K562 (cell line): Measurements from ENCODE around the gene CRYBB1. TPM values are rescaled to one million over a fixed set of nuclear protein-coding genes. Genes with fewer than 3 reads are reported as not detected.

Experiments
- ADNP ChIP-seq: fragments of 200-800 bp; sonication (Bioruptor generic); IDR thresholded peaks from 2 replicates; pipeline ENCODE4 v1.6.1; 2016; ENCODE audit warnings: missing genetic modification characterization, missing compliant biosample characterization
- ESRRA ChIP-seq: fragments of 450-650 bp; IDR thresholded peaks from 2 replicates; pipeline ENCODE4 v1.6.1; 2014; ENCODE audit warnings: low read depth, mild to moderate bottlenecking, moderate library complexity, borderline replicate concordance
- GABPB2 ChIP-seq: fragments of 250-450 bp; sonication (Bioruptor Pico); conservative IDR thresholded peaks from 2 replicates; pipeline ENCODE4 v1.5.1; 2021; ENCODE audit warnings: mild to moderate bottlenecking
- PHB ChIP-seq: fragments of 250-450 bp; sonication (Bioruptor Pico); IDR thresholded peaks from 2 replicates; pipeline ENCODE4 v1.5.0; 2021
- RFX7 ChIP-seq: fragments of 250-450 bp; sonication (Bioruptor Pico); IDR thresholded peaks from 2 replicates; pipeline ENCODE4 v1.5.1; 2021; ENCODE audit warnings: mild to moderate bottlenecking
- TRIM28 ChIP-seq: fragments of 450-650 bp; IDR thresholded peaks from 2 replicates; pipeline ENCODE4 v1.6.1; 2017
- ZFP36 ChIP-seq: fragments of 150-350 bp; IDR thresholded peaks from 2 replicates; pipeline ENCODE4 v1.6.1; 2018; ENCODE audit warnings: low read length, low read depth; ENCODE audit not compliant: partially characterized antibody
- ZNF134 ChIP-seq: fragments of 250-450 bp; sonication (Bioruptor Pico); conservative IDR thresholded peaks from 2 replicates; pipeline ENCODE4 v1.4.0; 2020
- ZNF212 ChIP-seq: fragments of 450-650 bp; formaldehyde crosslinking; IDR thresholded peaks from 2 replicates; pipeline ENCODE4 v1.4.0; 2020; ENCODE audit warnings: mild to moderate bottlenecking
- ZNF253 ChIP-seq: fragments of 250-450 bp; sonication (Bioruptor Pico); conservative IDR thresholded peaks from 2 replicates; pipeline ENCODE4 v1.6.1; 2021; ENCODE audit warnings: mild to moderate bottlenecking
- ZNF717 ChIP-seq: fragments of 250-450 bp; sonication (Bioruptor Pico); IDR thresholded peaks from 2 replicates; pipeline ENCODE4 v1.5.0; 2021
- polyA plus RNA-seq, 8 experiments: library from polyadenylated mRNA; depleted of rRNA in 4 of 8; stranded (reverse) in 5 of 8; unstranded in 3 of 8; fragments of >200 nt; fragmentation: Nextera tagmentation in 2 of 8; fragmentation: Illumina TruSeq in 1 of 8; extraction: Ambion mirVana in 2 of 8; extraction: Trizol in 1 of 8; gene quantifications; 2 replicates each; pipeline versions ENCODE4 v1.2.1 to v1.2.3, GENCODE V29; 2011 to 2014; ENCODE audit warnings: inconsistent platforms in 1 of 8, missing spikeins in 1 of 8
- total RNA-seq, 7 experiments: library from RNA; depleted of rRNA in 6 of 7; stranded (reverse); fragments of >200 nt in 6 of 7; fragmentation: Illumina TruSeq in 2 of 7; extraction: Trizol in 2 of 7; gene quantifications; 2 replicates each; pipeline versions ENCODE4 v1.2.1 to v1.2.3, GENCODE V29; 2011 to 2021; ENCODE audit warnings: low replicate concordance in 1 of 7
- TF ChIP-seq, protein P1 (sequence below), 2 experiments: fragments of 450-650 bp in 1 of 2; sonication (generic) in 1 of 2; formaldehyde crosslinking in 1 of 2; IDR thresholded peaks; 2 replicates each; pipeline versions ENCODE4 v1.7.1 to v1.9.0; 2016 to 2022; ENCODE audit warnings: inconsistent platforms in 1 of 2, mild to moderate bottlenecking in 1 of 2, missing genetic modification reagents in 1 of 2
- TF ChIP-seq, protein P2 (sequence below): sonication (generic); formaldehyde crosslinking; IDR thresholded peaks from 2 replicates; pipeline ENCODE4 v1.9.0; 2022; ENCODE audit warnings: mild to moderate bottlenecking, missing genetic modification reagents
- TF ChIP-seq, protein P3 (sequence below): fragments of 250-450 bp; sonication (Bioruptor Pico); IDR thresholded peaks from 2 replicates; pipeline ENCODE4 v1.5.0; 2021; ENCODE audit warnings: mild to moderate bottlenecking, borderline replicate concordance
- TF ChIP-seq, protein P4 (sequence below): fragments of 450-650 bp; conservative IDR thresholded peaks from 2 replicates; pipeline ENCODE4 v1.6.1; 2016; ENCODE audit warnings: missing genetic modification characterization, low read depth, mild to moderate bottlenecking, missing compliant biosample characterization, moderate library complexity

Gene CRYBB1
- total and polyA plus RNA-seq, 9 of the 15 experiments (the other 6 are each of a cell fraction or from before 2014, with no cell fraction given), result 0.16 to 0.45 (median 0.33) TPM; not detected in 2

DNA sequence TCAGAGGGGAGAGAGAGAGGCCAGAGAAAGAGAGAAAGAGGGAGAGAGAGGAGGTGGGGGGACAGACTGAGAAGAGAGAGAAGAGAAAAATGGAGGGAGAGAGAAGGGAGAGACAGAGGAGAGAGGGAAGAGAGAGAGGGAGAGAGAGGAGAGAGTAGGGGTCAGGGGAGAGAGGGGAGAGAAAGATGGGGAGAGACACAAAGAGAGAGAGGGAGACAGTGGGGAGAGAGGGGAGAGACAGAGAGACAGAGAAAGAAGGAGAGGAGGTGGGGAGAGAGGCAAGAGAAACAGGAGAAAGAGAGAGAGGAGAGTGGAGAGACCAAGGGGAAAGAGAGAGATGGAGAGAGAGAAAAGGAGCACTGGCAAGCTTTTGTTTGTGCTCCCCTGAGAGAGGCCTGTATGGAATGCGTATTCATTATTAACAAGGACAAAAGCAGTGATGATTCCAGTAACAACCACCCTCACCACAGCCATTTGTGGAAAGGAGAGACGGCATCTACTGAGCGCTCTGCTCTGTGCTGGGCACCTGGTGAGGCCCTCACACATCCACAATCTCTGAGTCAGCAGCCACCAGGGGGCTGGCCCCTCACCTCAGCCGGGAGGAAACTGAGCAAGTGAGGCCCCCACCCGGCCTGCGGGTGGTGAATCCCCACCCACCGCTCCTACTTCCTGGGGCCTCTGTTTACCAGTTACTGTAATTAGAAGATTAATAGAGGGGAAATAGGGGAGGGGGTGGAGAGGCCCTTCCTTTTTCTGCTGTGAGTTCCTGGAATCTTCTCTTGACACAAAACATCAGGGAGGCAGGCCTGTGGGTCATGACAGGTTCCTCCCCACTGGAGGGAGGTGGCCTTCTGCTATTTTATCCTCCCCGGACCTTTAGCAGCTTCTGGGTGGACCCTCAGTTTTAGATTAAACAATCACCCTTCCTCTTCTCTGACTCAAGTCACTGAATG is 24.9 kb upstream of the CRYBB1 start (continued):
- TF ChIP-seq, protein P1, sequence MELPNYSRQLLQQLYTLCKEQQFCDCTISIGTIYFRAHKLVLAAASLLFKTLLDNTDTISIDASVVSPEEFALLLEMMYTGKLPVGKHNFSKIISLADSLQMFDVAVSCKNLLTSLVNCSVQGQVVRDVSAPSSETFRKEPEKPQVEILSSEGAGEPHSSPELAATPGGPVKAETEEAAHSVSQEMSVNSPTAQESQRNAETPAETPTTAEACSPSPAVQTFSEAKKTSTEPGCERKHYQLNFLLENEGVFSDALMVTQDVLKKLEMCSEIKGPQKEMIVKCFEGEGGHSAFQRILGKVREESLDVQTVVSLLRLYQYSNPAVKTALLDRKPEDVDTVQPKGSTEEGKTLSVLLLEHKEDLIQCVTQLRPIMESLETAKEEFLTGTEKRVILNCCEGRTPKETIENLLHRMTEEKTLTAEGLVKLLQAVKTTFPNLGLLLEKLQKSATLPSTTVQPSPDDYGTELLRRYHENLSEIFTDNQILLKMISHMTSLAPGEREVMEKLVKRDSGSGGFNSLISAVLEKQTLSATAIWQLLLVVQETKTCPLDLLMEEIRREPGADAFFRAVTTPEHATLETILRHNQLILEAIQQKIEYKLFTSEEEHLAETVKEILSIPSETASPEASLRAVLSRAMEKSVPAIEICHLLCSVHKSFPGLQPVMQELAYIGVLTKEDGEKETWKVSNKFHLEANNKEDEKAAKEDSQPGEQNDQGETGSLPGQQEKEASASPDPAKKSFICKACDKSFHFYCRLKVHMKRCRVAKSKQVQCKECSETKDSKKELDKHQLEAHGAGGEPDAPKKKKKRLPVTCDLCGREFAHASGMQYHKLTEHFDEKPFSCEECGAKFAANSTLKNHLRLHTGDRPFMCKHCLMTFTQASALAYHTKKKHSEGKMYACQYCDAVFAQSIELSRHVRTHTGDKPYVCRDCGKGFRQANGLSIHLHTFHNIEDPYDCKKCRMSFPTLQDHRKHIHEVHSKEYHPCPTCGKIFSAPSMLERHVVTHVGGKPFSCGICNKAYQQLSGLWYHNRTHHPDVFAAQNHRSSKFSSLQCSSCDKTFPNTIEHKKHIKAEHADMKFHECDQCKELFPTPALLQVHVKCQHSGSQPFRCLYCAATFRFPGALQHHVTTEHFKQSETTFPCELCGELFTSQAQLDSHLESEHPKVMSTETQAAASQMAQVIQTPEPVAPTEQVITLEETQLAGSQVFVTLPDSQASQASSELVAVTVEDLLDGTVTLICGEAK (IDR thresholded peaks at IDR 0.05), result no peak
- TF ChIP-seq, protein P1 (CRISPR knock-in tag; IDR thresholded peaks at IDR 0.05), result no peak
- TF ChIP-seq, protein P2, sequence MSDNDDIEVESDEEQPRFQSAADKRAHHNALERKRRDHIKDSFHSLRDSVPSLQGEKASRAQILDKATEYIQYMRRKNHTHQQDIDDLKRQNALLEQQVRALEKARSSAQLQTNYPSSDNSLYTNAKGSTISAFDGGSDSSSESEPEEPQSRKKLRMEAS (CRISPR knock-in tag), result no peak
- no peak for TF ChIP-seq ZNF717 (CRISPR knock-in tag)
- TF ChIP-seq ZNF253 (CRISPR knock-in tag), result no peak
- no peak for TF ChIP-seq ZFP36
- TF ChIP-seq ZNF134 (CRISPR knock-in tag), result no peak
- TF ChIP-seq TRIM28, result no peak
- TF ChIP-seq RFX7 (CRISPR knock-in tag), result no peak
- TF ChIP-seq GABPB2 (CRISPR knock-in tag), result no peak
- TF ChIP-seq ZNF212, result no peak
- no peak for TF ChIP-seq ESRRA
- TF ChIP-seq PHB, result no peak
- no peak for TF ChIP-seq ADNP
- TF ChIP-seq, protein P3, sequence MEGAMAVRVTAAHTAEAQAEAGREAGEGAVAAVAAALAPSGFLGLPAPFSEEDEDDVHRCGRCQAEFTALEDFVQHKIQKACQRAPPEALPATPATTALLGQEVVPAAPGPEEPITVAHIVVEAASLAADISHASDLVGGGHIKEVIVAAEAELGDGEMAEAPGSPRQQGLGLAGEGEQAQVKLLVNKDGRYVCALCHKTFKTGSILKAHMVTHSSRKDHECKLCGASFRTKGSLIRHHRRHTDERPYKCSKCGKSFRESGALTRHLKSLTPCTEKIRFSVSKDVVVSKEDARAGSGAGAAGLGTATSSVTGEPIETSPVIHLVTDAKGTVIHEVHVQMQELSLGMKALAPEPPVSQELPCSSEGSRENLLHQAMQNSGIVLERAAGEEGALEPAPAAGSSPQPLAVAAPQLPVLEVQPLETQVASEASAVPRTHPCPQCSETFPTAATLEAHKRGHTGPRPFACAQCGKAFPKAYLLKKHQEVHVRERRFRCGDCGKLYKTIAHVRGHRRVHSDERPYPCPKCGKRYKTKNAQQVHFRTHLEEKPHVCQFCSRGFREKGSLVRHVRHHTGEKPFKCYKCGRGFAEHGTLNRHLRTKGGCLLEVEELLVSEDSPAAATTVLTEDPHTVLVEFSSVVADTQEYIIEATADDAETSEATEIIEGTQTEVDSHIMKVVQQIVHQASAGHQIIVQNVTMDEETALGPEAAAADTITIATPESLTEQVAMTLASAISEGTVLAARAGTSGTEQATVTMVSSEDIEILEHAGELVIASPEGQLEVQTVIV (CRISPR knock-in tag), result no peak
- TF ChIP-seq, protein P4, sequence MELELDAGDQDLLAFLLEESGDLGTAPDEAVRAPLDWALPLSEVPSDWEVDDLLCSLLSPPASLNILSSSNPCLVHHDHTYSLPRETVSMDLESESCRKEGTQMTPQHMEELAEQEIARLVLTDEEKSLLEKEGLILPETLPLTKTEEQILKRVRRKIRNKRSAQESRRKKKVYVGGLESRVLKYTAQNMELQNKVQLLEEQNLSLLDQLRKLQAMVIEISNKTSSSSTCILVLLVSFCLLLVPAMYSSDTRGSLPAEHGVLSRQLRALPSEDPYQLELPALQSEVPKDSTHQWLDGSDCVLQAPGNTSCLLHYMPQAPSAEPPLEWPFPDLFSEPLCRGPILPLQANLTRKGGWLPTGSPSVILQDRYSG, result no peak
